K562 (cell line): ENCODE measurements around the gene VHLL.

Experiments used
- POU5F1 ChIP-seq: fragments of 150-350 bp; IDR thresholded peaks from 2 replicates; pipeline ENCODE4 v1.6.1; 2014; ENCODE audit warnings: borderline replicate concordance, low read length, low read depth, mild to moderate bottlenecking; ENCODE audit not compliant: partially characterized antibody
- PRMT5 ChIP-seq: sonication (generic); formaldehyde crosslinking; IDR thresholded peaks from 2 replicates; pipeline ENCODE4 v1.5.0; 2020; ENCODE audit warnings: missing genetic modification reagents
- RB1 ChIP-seq: fragments of 450-650 bp; IDR thresholded peaks from 2 replicates; pipeline ENCODE4 v1.6.1; 2017; ENCODE audit warnings: low read depth, mild to moderate bottlenecking
- ZNF395 ChIP-seq: fragments of 200-800 bp; sonication (Bioruptor generic); IDR thresholded peaks from 2 replicates; pipeline ENCODE4 v1.6.1; 2017; ENCODE audit warnings: missing genetic modification characterization, missing compliant biosample characterization
- ZNF57 ChIP-seq: fragments of 450-650 bp; formaldehyde crosslinking; IDR thresholded peaks from 2 replicates; pipeline ENCODE4 v1.4.0; 2020; ENCODE audit warnings: mild to moderate bottlenecking, moderate library complexity
- ZNF785 ChIP-seq: fragments of 250-450 bp; sonication (Bioruptor Pico); IDR thresholded peaks from 2 replicates; pipeline ENCODE4 v1.4.0; 2020; ENCODE audit warnings: mild to moderate bottlenecking

- TF ChIP-seq ZNF57 (CRISPR knock-in tag) (no peak), RB1 (no peak), POU5F1 (no peak), ZNF785 (CRISPR knock-in tag) (no peak), ZNF395 (CRISPR knock-in tag) (no peak), PRMT5 (CRISPR knock-in tag) (no peak)
Measured at GRCh38 chr1:156257711-156258110, 41.4 kb downstream of the VHLL start.
